K562 (cell line): ENCODE data around the gene RIPK4. TPM values are rescaled to one million over a fixed set of nuclear protein-coding genes. Genes with fewer than 3 reads are reported as not detected.

ENCODE experiments used
- BRF1 ChIP-seq: IDR thresholded peaks from 3 replicates; pipeline ENCODE4 v1.6.1; 2011; ENCODE audit warnings: borderline replicate concordance, mild to moderate bottlenecking; ENCODE audit not compliant: insufficient read length; ENCODE audit errors: extremely low read depth
- ETV5 ChIP-seq: sonication (generic); formaldehyde crosslinking; IDR thresholded peaks from 2 replicates; pipeline ENCODE4 v1.4.0; 2020; ENCODE audit warnings: low read depth, mild to moderate bottlenecking, missing genetic modification reagents
- GTF2E2 ChIP-seq: fragments of 200-800 bp; sonication (Bioruptor generic); IDR thresholded peaks from 2 replicates; pipeline ENCODE4 v1.6.1; 2016; ENCODE audit warnings: missing genetic modification characterization, missing compliant biosample characterization
- IFI16 ChIP-seq: fragments of 250-450 bp; sonication (Bioruptor Pico); IDR thresholded peaks from 2 replicates; pipeline ENCODE4 v2.1.2; 2022; ENCODE audit warnings: mild to moderate bottlenecking, inconsistent platforms
- MCM5 ChIP-seq: fragments of 450-650 bp; IDR thresholded peaks from 2 replicates; pipeline ENCODE4 v1.6.1; 2016; ENCODE audit warnings: low read depth
- SLC30A9 ChIP-seq: fragments of 250-450 bp; sonication (Bioruptor Pico); IDR thresholded peaks from 2 replicates; pipeline ENCODE4 v1.8.0; 2022; ENCODE audit warnings: mild to moderate bottlenecking, moderate library complexity
- STAT5B ChIP-seq: fragments of 250-450 bp; sonication (Bioruptor Pico); IDR thresholded peaks from 2 replicates; pipeline ENCODE4 v1.8.0; 2021; ENCODE audit warnings: mild to moderate bottlenecking, inconsistent platforms
- ZNF217 ChIP-seq: sonication (generic); formaldehyde crosslinking; IDR thresholded peaks from 2 replicates; pipeline ENCODE4 v1.8.0; 2022; ENCODE audit warnings: mild to moderate bottlenecking, missing genetic modification reagents
- ZNF780A ChIP-seq: fragments of 250-450 bp; sonication (Bioruptor Pico); IDR thresholded peaks from 2 replicates; pipeline ENCODE4 v1.5.0; 2021; ENCODE audit warnings: mild to moderate bottlenecking
- polyA plus RNA-seq, 8 experiments: library from polyadenylated mRNA; depleted of rRNA in 4 of 8; stranded (reverse) in 5 of 8; unstranded in 3 of 8; fragments of >200 nt; fragmentation: Nextera tagmentation in 2 of 8; fragmentation: Illumina TruSeq in 1 of 8; extraction: Ambion mirVana in 2 of 8; extraction: Trizol in 1 of 8; gene quantifications; 2 replicates each; pipeline versions ENCODE4 v1.2.1 to v1.2.3, GENCODE V29; 2011 to 2014; ENCODE audit warnings: inconsistent platforms in 1 of 8, missing spikeins in 1 of 8
- total RNA-seq, 7 experiments: library from RNA; depleted of rRNA in 6 of 7; stranded (reverse); fragments of >200 nt in 6 of 7; fragmentation: Illumina TruSeq in 2 of 7; extraction: Trizol in 2 of 7; gene quantifications; 2 replicates each; pipeline versions ENCODE4 v1.2.1 to v1.2.3, GENCODE V29; 2011 to 2021; ENCODE audit warnings: low replicate concordance in 1 of 7
- TF ChIP-seq, protein P1 (sequence below), 3 experiments: IDR thresholded peaks in 2 of 3; conservative IDR thresholded peaks in 1 of 3; 2 replicates each; pipeline ENCODE4 v1.5.1; 2011 to 2012; ENCODE audit warnings: low read length in 3 of 3, mild to moderate bottlenecking in 3 of 3, control low read depth in 2 of 3, improper control_type of control experiment in 1 of 3, inconsistent platforms in 1 of 3, low read depth in 1 of 3, mixed read lengths in 1 of 3, moderate library complexity in 1 of 3; ENCODE audit not compliant: insufficient read depth in 2 of 3
- TF ChIP-seq, protein P2 (sequence below): fragments of 250-450 bp; sonication (Bioruptor Pico); IDR thresholded peaks from 2 replicates; pipeline ENCODE4 v1.4.0; 2020
- TF ChIP-seq, protein P3 (sequence below): IDR thresholded peaks from 3 replicates; pipeline ENCODE4 v1.6.1; 2011; ENCODE audit warnings: borderline replicate concordance, mild to moderate bottlenecking, moderate library complexity; ENCODE audit not compliant: insufficient read length; ENCODE audit errors: extremely low read depth
- TF ChIP-seq, protein P4 (sequence below): fragments of 200-800 bp; sonication (Bioruptor generic); IDR thresholded peaks from 2 replicates; pipeline ENCODE4 v1.6.1; 2017; ENCODE audit warnings: missing genetic modification characterization, missing compliant biosample characterization

RIPK4 gene
- total and polyA plus RNA-seq, 9 of the 15 experiments (the other 6 are each of a cell fraction or from before 2014, with no cell fraction given): not detected

DNA sequence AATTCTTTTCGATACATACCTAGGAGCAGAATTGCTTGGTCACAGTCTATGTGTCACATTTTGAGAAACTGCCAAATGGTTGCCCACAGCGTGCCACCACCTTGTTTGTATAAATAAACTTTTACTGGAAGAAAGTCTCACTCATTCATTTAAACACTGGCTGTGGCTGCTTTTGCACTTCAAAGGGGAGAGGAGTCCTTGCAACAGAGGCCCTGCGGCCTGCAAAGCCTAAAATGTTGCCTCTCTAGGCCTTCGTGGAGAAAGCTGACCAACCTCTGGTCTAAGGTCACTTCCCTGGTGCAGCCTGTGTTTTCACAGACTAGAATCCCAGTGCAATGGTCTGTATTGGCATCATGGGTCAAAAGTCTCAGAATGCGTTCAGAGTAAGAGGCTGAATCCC lies 8.3 kb downstream of the RIPK4 start (continued):
- TF ChIP-seq, protein P1, sequence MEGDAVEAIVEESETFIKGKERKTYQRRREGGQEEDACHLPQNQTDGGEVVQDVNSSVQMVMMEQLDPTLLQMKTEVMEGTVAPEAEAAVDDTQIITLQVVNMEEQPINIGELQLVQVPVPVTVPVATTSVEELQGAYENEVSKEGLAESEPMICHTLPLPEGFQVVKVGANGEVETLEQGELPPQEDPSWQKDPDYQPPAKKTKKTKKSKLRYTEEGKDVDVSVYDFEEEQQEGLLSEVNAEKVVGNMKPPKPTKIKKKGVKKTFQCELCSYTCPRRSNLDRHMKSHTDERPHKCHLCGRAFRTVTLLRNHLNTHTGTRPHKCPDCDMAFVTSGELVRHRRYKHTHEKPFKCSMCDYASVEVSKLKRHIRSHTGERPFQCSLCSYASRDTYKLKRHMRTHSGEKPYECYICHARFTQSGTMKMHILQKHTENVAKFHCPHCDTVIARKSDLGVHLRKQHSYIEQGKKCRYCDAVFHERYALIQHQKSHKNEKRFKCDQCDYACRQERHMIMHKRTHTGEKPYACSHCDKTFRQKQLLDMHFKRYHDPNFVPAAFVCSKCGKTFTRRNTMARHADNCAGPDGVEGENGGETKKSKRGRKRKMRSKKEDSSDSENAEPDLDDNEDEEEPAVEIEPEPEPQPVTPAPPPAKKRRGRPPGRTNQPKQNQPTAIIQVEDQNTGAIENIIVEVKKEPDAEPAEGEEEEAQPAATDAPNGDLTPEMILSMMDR (IDR thresholded peaks at IDR 0.05 in 2 of 3, conservative IDR thresholded peaks at IDR 0.05 in 1 of 3; ENCODE audit: insufficient read depth in 2 of 3, low read depth in 1 of 3, low read length in 3 of 3): no peak
- TF ChIP-seq BRF1: no peak
- TF ChIP-seq, protein P2, sequence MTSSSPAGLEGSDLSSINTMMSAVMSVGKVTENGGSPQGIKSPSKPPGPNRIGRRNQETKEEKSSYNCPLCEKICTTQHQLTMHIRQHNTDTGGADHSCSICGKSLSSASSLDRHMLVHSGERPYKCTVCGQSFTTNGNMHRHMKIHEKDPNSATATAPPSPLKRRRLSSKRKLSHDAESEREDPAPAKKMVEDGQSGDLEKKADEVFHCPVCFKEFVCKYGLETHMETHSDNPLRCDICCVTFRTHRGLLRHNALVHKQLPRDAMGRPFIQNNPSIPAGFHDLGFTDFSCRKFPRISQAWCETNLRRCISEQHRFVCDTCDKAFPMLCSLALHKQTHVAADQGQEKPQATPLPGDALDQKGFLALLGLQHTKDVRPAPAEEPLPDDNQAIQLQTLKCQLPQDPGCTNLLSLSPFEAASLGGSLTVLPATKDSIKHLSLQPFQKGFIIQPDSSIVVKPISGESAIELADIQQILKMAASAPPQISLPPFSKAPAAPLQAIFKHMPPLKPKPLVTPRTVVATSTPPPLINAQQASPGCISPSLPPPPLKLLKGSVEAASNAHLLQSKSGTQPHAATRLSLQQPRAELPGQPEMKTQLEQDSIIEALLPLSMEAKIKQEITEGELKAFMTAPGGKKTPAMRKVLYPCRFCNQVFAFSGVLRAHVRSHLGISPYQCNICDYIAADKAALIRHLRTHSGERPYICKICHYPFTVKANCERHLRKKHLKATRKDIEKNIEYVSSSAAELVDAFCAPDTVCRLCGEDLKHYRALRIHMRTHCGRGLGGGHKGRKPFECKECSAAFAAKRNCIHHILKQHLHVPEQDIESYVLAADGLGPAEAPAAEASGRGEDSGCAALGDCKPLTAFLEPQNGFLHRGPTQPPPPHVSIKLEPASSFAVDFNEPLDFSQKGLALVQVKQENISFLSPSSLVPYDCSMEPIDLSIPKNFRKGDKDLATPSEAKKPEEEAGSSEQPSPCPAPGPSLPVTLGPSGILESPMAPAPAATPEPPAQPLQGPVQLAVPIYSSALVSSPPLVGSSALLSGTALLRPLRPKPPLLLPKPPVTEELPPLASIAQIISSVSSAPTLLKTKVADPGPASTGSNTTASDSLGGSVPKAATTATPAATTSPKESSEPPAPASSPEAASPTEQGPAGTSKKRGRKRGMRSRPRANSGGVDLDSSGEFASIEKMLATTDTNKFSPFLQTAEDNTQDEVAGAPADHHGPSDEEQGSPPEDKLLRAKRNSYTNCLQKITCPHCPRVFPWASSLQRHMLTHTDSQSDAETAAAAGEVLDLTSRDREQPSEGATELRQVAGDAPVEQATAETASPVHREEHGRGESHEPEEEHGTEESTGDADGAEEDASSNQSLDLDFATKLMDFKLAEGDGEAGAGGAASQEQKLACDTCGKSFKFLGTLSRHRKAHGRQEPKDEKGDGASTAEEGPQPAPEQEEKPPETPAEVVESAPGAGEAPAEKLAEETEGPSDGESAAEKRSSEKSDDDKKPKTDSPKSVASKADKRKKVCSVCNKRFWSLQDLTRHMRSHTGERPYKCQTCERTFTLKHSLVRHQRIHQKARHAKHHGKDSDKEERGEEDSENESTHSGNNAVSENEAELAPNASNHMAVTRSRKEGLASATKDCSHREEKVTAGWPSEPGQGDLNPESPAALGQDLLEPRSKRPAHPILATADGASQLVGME (CRISPR knock-in tag): no peak
- TF ChIP-seq GTF2E2 (tag): no peak
- TF ChIP-seq IFI16 (CRISPR knock-in tag): no peak
- TF ChIP-seq, protein P3, sequence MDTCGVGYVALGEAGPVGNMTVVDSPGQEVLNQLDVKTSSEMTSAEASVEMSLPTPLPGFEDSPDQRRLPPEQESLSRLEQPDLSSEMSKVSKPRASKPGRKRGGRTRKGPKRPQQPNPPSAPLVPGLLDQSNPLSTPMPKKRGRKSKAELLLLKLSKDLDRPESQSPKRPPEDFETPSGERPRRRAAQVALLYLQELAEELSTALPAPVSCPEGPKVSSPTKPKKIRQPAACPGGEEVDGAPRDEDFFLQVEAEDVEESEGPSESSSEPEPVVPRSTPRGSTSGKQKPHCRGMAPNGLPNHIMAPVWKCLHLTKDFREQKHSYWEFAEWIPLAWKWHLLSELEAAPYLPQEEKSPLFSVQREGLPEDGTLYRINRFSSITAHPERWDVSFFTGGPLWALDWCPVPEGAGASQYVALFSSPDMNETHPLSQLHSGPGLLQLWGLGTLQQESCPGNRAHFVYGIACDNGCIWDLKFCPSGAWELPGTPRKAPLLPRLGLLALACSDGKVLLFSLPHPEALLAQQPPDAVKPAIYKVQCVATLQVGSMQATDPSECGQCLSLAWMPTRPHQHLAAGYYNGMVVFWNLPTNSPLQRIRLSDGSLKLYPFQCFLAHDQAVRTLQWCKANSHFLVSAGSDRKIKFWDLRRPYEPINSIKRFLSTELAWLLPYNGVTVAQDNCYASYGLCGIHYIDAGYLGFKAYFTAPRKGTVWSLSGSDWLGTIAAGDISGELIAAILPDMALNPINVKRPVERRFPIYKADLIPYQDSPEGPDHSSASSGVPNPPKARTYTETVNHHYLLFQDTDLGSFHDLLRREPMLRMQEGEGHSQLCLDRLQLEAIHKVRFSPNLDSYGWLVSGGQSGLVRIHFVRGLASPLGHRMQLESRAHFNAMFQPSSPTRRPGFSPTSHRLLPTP: no peak
- no peak for TF ChIP-seq ETV5 (CRISPR knock-in tag)
- TF ChIP-seq SLC30A9: no peak
- TF ChIP-seq ZNF217 (CRISPR knock-in tag): no peak
- TF ChIP-seq MCM5: no peak
- TF ChIP-seq, protein P4, sequence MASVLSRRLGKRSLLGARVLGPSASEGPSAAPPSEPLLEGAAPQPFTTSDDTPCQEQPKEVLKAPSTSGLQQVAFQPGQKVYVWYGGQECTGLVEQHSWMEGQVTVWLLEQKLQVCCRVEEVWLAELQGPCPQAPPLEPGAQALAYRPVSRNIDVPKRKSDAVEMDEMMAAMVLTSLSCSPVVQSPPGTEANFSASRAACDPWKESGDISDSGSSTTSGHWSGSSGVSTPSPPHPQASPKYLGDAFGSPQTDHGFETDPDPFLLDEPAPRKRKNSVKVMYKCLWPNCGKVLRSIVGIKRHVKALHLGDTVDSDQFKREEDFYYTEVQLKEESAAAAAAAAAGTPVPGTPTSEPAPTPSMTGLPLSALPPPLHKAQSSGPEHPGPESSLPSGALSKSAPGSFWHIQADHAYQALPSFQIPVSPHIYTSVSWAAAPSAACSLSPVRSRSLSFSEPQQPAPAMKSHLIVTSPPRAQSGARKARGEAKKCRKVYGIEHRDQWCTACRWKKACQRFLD (CRISPR knock-in tag): no peak
- no peak for TF ChIP-seq STAT5B (CRISPR knock-in tag)
- TF ChIP-seq ZNF780A (CRISPR knock-in tag): no peak
